ENCODE data around the gene JAM2. TPM values are rescaled to one million over a fixed set of nuclear protein-coding genes. Genes with fewer than 3 reads are reported as not detected.

The JAM2 gene, protein sequence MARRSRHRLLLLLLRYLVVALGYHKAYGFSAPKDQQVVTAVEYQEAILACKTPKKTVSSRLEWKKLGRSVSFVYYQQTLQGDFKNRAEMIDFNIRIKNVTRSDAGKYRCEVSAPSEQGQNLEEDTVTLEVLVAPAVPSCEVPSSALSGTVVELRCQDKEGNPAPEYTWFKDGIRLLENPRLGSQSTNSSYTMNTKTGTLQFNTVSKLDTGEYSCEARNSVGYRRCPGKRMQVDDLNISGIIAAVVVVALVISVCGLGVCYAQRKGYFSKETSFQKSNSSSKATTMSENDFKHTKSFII
- under 1 TPM in 2 of 5 donors, not detected in 3; 0.43 to 0.99 TPM for total RNA-seq
- total RNA-seq (2013): 0.37 TPM
- 0 to 0.63 (median 0.20) reads per million in 29 experiments for total RNA-seq

- no peaks in the 10 kb centered on the region for H3K9me3 ChIP-seq
- ATAC-seq (replicated peaks in 1 of 4) (peak; percentile 33 to 58 (median 46)), DNase-seq (peak in 17 of 35 experiments; percentile 0 to 46 (median 8))
- WGBS (ENCODE audit: insufficient coverage): 0% methylated on average over 6 of the region's 41 CpGs
- H3K27ac ChIP-seq (ENCODE audit: low read length): no peak within 1 kb of the TSS
- ChIA-PET POLR2A (no interaction called here), CTCF (interaction anchor here (0.6 to 2.0 kb wide), 2 partner anchors 31 to 1266 kb away, joined by 3 to 7 read pairs; no protein-coding TSS in a partner anchor)
- H3K4me3 ChIP-seq (ENCODE audit: control insufficient read depth in 1 of 2, extremely low read depth in 1 of 2, low read length in 1 of 2): peak within 1 kb of the TSS; percentile 64 to 78
- peak within 1 kb of the TSS; percentile 71 to 87 (median 71) for H3K4me3 Mint-ChIP-seq
- peaks cover 19% of the 10 kb centered on the region in 3 donors for H3K4me1 Mint-ChIP-seq
- peaks cover 3 to 18% of the 10 kb centered on the region in 2 experiments for H3K4me1 ChIP-seq (ENCODE audit: control insufficient read depth in 1 of 2, extremely low read depth in 1 of 2, insufficient read depth in 2 of 2, low read length in 2 of 2)
- no peaks in the 10 kb centered on the region for H3K36me3 Mint-ChIP-seq
- H3K36me3 ChIP-seq (ENCODE audit: control insufficient read depth in 2 of 2, extremely low read depth in 1 of 2, insufficient read depth in 1 of 2, low read length in 1 of 2): no peaks in the 10 kb centered on the region
- peaks cover 38 to 43% of the 10 kb centered on the region in 2 donors for H3K27me3 Mint-ChIP-seq
- H3K27me3 ChIP-seq (replicated peaks in 1 of 2; ENCODE audit: control insufficient read depth in 2 of 2, extremely low read depth in 1 of 2, insufficient read depth in 2 of 2, low read length in 1 of 2): peaks cover 0 to 13% of the 10 kb centered on the region in 2 experiments
- H3K27ac Mint-ChIP-seq: no peak within 1 kb of the TSS
- H3K9me3 Mint-ChIP-seq: no peaks in the 10 kb centered on the region
Observed at GRCh38 chr21:25638660-25639550, at the start of gene JAM2. JAM2 (plus strand) TSS chr21:25639258; CDS start chr21:25639822, 564 bp downstream.

GRCh38 chr21:25589887-25590286 lies 49.2 kb upstream of the JAM2 start:
- ATAC-seq (replicated peaks in 1 of 4): no peak
- H3K36me3 Mint-ChIP-seq: peaks cover 78% of the 10 kb centered on the region

DNA sequence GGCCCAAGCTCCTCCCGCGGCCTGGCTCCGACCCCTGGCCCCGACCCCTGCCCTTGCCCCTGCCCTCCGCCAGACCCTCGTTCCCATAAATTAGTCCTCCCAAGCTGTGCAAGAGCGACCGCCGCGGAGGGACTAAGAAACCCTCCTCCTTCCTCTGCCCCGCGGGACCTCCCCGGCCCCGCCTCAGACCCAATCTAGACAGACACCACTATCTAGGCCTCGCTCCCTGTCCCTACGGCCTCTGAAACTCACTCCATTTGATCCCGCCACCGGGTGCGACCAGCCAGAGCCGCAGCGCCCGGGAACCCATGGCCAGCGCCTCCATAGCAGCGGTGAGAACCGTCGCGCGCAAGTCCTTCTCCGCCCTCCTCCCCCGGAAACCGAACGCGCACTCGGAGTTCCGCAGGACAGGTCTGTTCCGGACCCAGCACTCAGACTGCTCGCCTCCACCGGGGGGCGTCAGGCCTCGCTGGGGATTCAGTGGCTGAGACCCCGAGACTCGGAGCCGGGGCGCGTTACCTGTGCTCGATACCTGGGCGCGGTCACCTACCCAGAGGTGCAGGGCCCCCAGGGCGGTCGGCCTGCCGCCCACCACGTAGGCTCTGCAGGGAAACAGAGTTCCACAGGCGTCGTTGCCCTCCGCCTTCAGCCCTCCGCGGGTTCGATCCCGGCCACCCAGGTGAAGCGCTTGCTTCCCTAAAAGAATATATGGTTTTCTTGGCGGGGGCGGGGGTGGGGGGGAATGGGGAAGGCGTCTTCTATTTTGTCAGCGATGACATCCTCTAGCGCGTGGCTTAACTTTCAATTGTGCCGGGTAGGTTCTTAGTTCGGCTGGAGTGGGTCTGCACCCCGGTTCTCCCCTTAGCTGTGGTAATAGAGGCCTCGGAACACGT lies 31.7 kb upstream of the JAM2 start, which contains the start of gene MRPL39:
MRPL39 (minus strand) TSS at position 331 of the 893 bp plus-strand sequence; CDS start at position 325, 6 bp downstream.
- Histone ChIP-seq H3K36me3 (ENCODE audit: control insufficient read depth in 2 of 2, extremely low read depth in 1 of 2, insufficient read depth in 1 of 2, low read length in 1 of 2) (peaks cover 3 to 29% of the 10 kb centered on the region in 2 donors), H3K27me3 (replicated peaks in 1 of 2; ENCODE audit: control insufficient read depth in 2 of 2, extremely low read depth in 1 of 2, insufficient read depth in 2 of 2, low read length in 1 of 2) (no peaks in the 10 kb centered on the region), H3K9me3 (no peaks in the 10 kb centered on the region), H3K4me3 (ENCODE audit: control insufficient read depth in 1 of 2, extremely low read depth in 1 of 2, low read length in 1 of 2) (peak within 1 kb of the TSS; percentile 82 to 95), H3K4me1 (ENCODE audit: control insufficient read depth in 1 of 2, extremely low read depth in 1 of 2, insufficient read depth in 2 of 2, low read length in 2 of 2) (peaks cover 12 to 23% of the 10 kb centered on the region in 2 experiments), H3K27ac (ENCODE audit: low read length) (peak within 1 kb of the TSS; percentile 63)
- Mint-ChIP-seq H3K4me1 (peaks cover 43 to 45% (median 43%) of the 10 kb centered on the region in 3 donors), H3K9me3 (no peaks in the 10 kb centered on the region), H3K27ac (peak within 1 kb of the TSS; percentile 96 to 98), H3K27me3 (no peaks in the 10 kb centered on the region), H3K36me3 (peaks cover 14% of the 10 kb centered on the region), H3K4me3 (peak within 1 kb of the TSS; percentile 96 to 99 (median 99))
- ChIA-PET CTCF (interaction anchor here (0.5 to 2.4 kb wide), 33 partner anchors 8 to 1110 kb away, joined by 3 to 21 read pairs (median 4); partner anchors contain the start of genes ATP5PF (in 2 of the 2), GABPA (in 2 of the 2) and JAM2 (in 1 of the 2)), POLR2A (interaction anchor here in 1 of 2 donors (0.6 kb wide), 1 partner anchor 44 kb away, joined by 15 read pairs; no protein-coding TSS in a partner anchor)
- peak; percentile 63 to 88 (median 80) for DNase-seq
- ATAC-seq (replicated peaks in 1 of 4): peak; percentile 87 to 92 (median 90)
- 0% methylated on average over 57 of the region's 71 CpGs for WGBS (ENCODE audit: insufficient coverage)

More at GRCh38 chr21:25589887-25590286, 49.2 kb upstream of the JAM2 start:
- no CpG with 5 or more reads among the region's 1 CpG for WGBS (ENCODE audit: insufficient coverage)
- DNase-seq: no peak
- peaks cover 0 to under 1% of the 10 kb centered on the region in 2 experiments for H3K4me1 ChIP-seq (ENCODE audit: control insufficient read depth in 1 of 2, extremely low read depth in 1 of 2, insufficient read depth in 2 of 2, low read length in 2 of 2)
- POLR2A ChIA-PET: interaction anchor here in 1 of 2 donors (0.6 kb wide), 1 partner anchor 13 kb away, joined by 4 read pairs; no protein-coding TSS in a partner anchor
- CTCF ChIA-PET: interaction anchor here in 1 of 2 donors (0.5 kb wide), 1 partner anchor 291 kb away, joined by 3 read pairs; no protein-coding TSS in a partner anchor
- peaks cover 6 to 26% (median 23%) of the 10 kb centered on the region in 3 donors for H3K4me1 Mint-ChIP-seq
- no peaks in the 10 kb centered on the region for H3K9me3 ChIP-seq
- H3K4me3 Mint-ChIP-seq: no peak overlapping the region
- peak overlapping the region in 1 of 2 donors; percentile 1 for H3K27ac Mint-ChIP-seq
- no peaks in the 10 kb centered on the region for H3K9me3 Mint-ChIP-seq
- no peak overlapping the region for H3K27ac ChIP-seq (ENCODE audit: low read length)
- no peaks in the 10 kb centered on the region for H3K27me3 ChIP-seq (replicated peaks in 1 of 2; ENCODE audit: control insufficient read depth in 2 of 2, extremely low read depth in 1 of 2, insufficient read depth in 2 of 2, low read length in 1 of 2)
- H3K36me3 ChIP-seq (ENCODE audit: control insufficient read depth in 2 of 2, extremely low read depth in 1 of 2, insufficient read depth in 1 of 2, low read length in 1 of 2): peaks cover 6 to 71% of the 10 kb centered on the region in 2 donors
- no peaks in the 10 kb centered on the region for H3K27me3 Mint-ChIP-seq
- no peak overlapping the region for H3K4me3 ChIP-seq (ENCODE audit: control insufficient read depth in 1 of 2, extremely low read depth in 1 of 2, low read length in 1 of 2)

DNA sequence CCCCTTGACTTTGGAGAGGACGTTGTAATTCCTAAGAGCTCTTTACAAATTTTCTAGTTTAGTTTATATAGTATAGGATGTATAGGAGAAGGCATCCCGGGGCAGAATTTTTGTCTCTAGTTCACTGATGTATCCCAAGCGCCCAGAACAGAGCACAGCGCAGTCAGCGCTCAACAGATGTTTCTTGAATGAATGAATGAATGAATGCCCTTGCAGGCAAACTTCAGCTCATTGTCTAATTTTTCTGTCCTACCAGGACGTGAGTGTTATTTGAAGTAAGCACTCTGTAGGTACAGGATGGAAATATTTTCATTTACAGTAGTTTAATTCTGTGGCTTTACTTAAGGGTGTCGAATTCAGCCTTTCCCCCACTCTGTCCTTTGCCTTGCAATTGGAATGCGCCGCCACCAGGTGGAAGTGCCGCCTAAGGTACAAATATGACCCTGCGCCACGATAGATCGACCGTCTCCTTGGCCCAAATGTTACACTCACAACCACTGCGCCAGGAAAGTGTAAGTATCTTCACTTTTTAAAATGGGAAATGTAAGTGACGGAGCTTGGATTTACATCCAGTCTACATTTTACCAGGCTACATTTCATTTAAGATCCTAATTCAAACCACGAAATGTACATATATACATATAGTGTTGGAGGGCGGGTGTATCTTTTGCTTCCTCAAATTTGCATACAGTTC lies 30.9 kb upstream of the JAM2 start:
- H3K4me1 ChIP-seq (ENCODE audit: control insufficient read depth in 1 of 2, extremely low read depth in 1 of 2, insufficient read depth in 2 of 2, low read length in 2 of 2): peaks cover 12 to 23% of the 10 kb centered on the region in 2 experiments
- peak overlapping the region; percentile 82 to 95 for H3K4me3 ChIP-seq (ENCODE audit: control insufficient read depth in 1 of 2, extremely low read depth in 1 of 2, low read length in 1 of 2)
- POLR2A ChIA-PET: interaction anchor here in 1 of 2 donors (0.6 kb wide), 1 partner anchor 45 kb away, joined by 15 read pairs; no protein-coding TSS in a partner anchor
- DNase-seq: peak; percentile 53 to 88 (median 73)
- H3K27me3 ChIP-seq (replicated peaks in 1 of 2; ENCODE audit: control insufficient read depth in 2 of 2, extremely low read depth in 1 of 2, insufficient read depth in 2 of 2, low read length in 1 of 2): no peaks in the 10 kb centered on the region
- no peaks in the 10 kb centered on the region for H3K27me3 Mint-ChIP-seq
- CTCF ChIA-PET: interaction anchor here (0.5 to 2.6 kb wide), 38 partner anchors 9 to 1109 kb away, joined by 3 to 21 read pairs (median 4); partner anchors contain the start of genes ATP5PF (in 2 of the 2), GABPA (in 2 of the 2) and JAM2 (in 1 of the 2)
- H3K9me3 Mint-ChIP-seq: no peaks in the 10 kb centered on the region
- ATAC-seq (replicated peaks in 1 of 4): peak; percentile 75 to 80 (median 76)
- H3K9me3 ChIP-seq: no peaks in the 10 kb centered on the region
- H3K36me3 Mint-ChIP-seq: peaks cover 10% of the 10 kb centered on the region
- H3K27ac ChIP-seq (ENCODE audit: low read length): peak overlapping the region; percentile 56
- H3K4me1 Mint-ChIP-seq: peaks cover 39 to 41% (median 40%) of the 10 kb centered on the region in 3 donors
- WGBS (ENCODE audit: insufficient coverage): 0% methylated on average over 3 of the region's 18 CpGs
- peaks cover 0 to 21% of the 10 kb centered on the region in 2 donors for H3K36me3 ChIP-seq (ENCODE audit: control insufficient read depth in 2 of 2, extremely low read depth in 1 of 2, insufficient read depth in 1 of 2, low read length in 1 of 2)
- H3K27ac Mint-ChIP-seq: peak overlapping the region; percentile 47 to 98
- peak overlapping the region; percentile 96 to 99 (median 99) for H3K4me3 Mint-ChIP-seq

DNA sequence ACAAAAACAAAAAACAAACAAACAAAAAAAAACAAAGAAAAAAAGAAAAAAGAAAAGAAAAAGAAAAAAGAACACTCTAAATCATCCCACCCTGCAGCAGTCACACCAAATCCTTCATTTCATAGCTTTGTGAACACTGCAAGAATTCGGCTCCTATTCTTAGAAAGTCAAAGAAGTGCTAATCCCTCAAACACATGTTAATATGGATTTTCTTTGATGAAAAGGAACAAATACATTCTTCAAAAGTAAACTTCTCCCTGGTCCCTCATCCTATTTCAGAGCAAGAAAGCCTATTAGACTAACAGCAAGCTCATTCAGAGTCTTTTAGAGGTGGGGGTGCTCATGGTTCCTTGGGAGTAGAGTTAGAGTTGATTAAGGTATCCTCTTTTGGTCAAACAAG lies 24.6 kb upstream of the JAM2 start:
- POLR2A ChIA-PET: interaction anchor here in 1 of 2 donors (0.8 kb wide), 1 partner anchor 8 kb away, joined by 8 read pairs; no protein-coding TSS in a partner anchor
- no peaks in the 10 kb centered on the region for H3K9me3 ChIP-seq
- no peak for ATAC-seq (replicated peaks in 1 of 4)
- H3K4me1 ChIP-seq (ENCODE audit: control insufficient read depth in 1 of 2, extremely low read depth in 1 of 2, insufficient read depth in 2 of 2, low read length in 2 of 2): no peaks in the 10 kb centered on the region
- WGBS (ENCODE audit: insufficient coverage): no CpG with 5 or more reads among the region's 1 CpG
- CTCF ChIA-PET: no interaction called here
- no peaks in the 10 kb centered on the region for H3K9me3 Mint-ChIP-seq
- H3K27me3 Mint-ChIP-seq: no peaks in the 10 kb centered on the region
- H3K27ac ChIP-seq (ENCODE audit: low read length): no peak overlapping the region
- no peak for DNase-seq
- no peaks in the 10 kb centered on the region for H3K36me3 Mint-ChIP-seq
- H3K4me3 Mint-ChIP-seq: no peak overlapping the region
- no peak overlapping the region for H3K4me3 ChIP-seq (ENCODE audit: control insufficient read depth in 1 of 2, extremely low read depth in 1 of 2, low read length in 1 of 2)
- H3K36me3 ChIP-seq (ENCODE audit: control insufficient read depth in 2 of 2, extremely low read depth in 1 of 2, insufficient read depth in 1 of 2, low read length in 1 of 2): no peaks in the 10 kb centered on the region
- H3K27me3 ChIP-seq (replicated peaks in 1 of 2; ENCODE audit: control insufficient read depth in 2 of 2, extremely low read depth in 1 of 2, insufficient read depth in 2 of 2, low read length in 1 of 2): no peaks in the 10 kb centered on the region
- no peaks in the 10 kb centered on the region for H3K4me1 Mint-ChIP-seq
- H3K27ac Mint-ChIP-seq: no peak overlapping the region
